WTC11 (cell line): Measurements from ENCODE around the gene CCL2. TPM values are rescaled to one million over a fixed set of nuclear protein-coding genes. Genes with fewer than 3 reads are reported as not detected.
"Not testable (repeated sequence)": the region's sequence is repeated elsewhere in the genome, so short reads cannot be mapped to it uniquely, and the experiment has no call there.

Experiments
- ATAC-seq: fragments of 200-7000 bp; cut with Tn5 transposase; 2 replicates; pipeline ENCODE4 v1.10.0; 2021; ENCODE audit warnings: mild to moderate bottlenecking, moderate library complexity
- CTCF ChIA-PET: fragments of 300-600 bp; sonication (Branson Sonifier 250); formaldehyde crosslinking; loops from one replicate; lab custom pipeline; 2021; ENCODE audit warnings: antibody characterized with exemption; lab: Charles Lee
- POLR2A ChIA-PET: fragments of 350-600 bp; sonication (Branson Sonifier 250); formaldehyde crosslinking; loops from one replicate; lab custom pipeline; 2021; ENCODE audit warnings: antibody characterized with exemption; lab: Charles Lee
- DNase-seq: peaks from one replicate; pipeline ENCODE4 v3.0.0; 2021; ENCODE audit warnings: low spot score
- H3K27ac Mint-ChIP-seq: 2 replicates; pipeline ENCODE4 v1.8.0; 2021; ENCODE audit warnings: mixed read lengths
- H3K27me3 Mint-ChIP-seq: 2 replicates; pipeline ENCODE4 v1.8.0; 2021; ENCODE audit warnings: low read depth, mild to moderate bottlenecking, moderate library complexity, mixed read lengths
- H3K36me3 Mint-ChIP-seq: 2 replicates; pipeline ENCODE4 v1.8.0; 2021; ENCODE audit warnings: mixed read lengths
- H3K4me1 Mint-ChIP-seq: 2 replicates; pipeline ENCODE4 v1.8.0; 2022; ENCODE audit warnings: mixed read lengths
- H3K4me3 Mint-ChIP-seq: 2 replicates; pipeline ENCODE4 v1.8.0; 2021; ENCODE audit warnings: mild to moderate bottlenecking, moderate library complexity, mixed read lengths
- H3K9me3 Mint-ChIP-seq: 2 replicates; pipeline ENCODE4 v1.8.0; 2021; ENCODE audit warnings: mixed read lengths
- CREM ChIP-seq: sonication (generic); formaldehyde crosslinking; IDR thresholded peaks from 2 replicates; pipeline ENCODE4 v1.8.1; 2022; ENCODE audit warnings: mild to moderate bottlenecking, missing genetic modification reagents, moderate library complexity
- ELF4 ChIP-seq: sonication (generic); formaldehyde crosslinking; IDR thresholded peaks from 2 replicates; pipeline ENCODE4 v1.8.1; 2022; ENCODE audit warnings: low read depth, mild to moderate bottlenecking, moderate library complexity, missing genetic modification reagents
- GTF2I ChIP-seq: fragments of 250-450 bp; sonication (Bioruptor Pico); conservative IDR thresholded peaks from 2 replicates; pipeline ENCODE4 v1.4.0; 2021; ENCODE audit warnings: mild to moderate bottlenecking
- NFE2L1 ChIP-seq: sonication (generic); formaldehyde crosslinking; IDR thresholded peaks from 2 replicates; pipeline ENCODE4 v1.8.1; 2023; ENCODE audit warnings: missing genetic modification reagents
- OVOL2 ChIP-seq: fragments of 250-450 bp; sonication (Bioruptor Pico); IDR thresholded peaks from 2 replicates; pipeline ENCODE4 v1.9.0; 2021; ENCODE audit warnings: mild to moderate bottlenecking, borderline replicate concordance
- PRRX2 ChIP-seq: fragments of 250-450 bp; sonication (Bioruptor Pico); IDR thresholded peaks from 2 replicates; pipeline ENCODE4 v1.8.0; 2021; ENCODE audit warnings: mild to moderate bottlenecking
- RELA ChIP-seq: sonication (generic); formaldehyde crosslinking; IDR thresholded peaks from 2 replicates; pipeline ENCODE4 v1.8.1; 2022; ENCODE audit warnings: missing genetic modification reagents, mild to moderate bottlenecking, borderline replicate concordance
- SMAD3 ChIP-seq: sonication (generic); formaldehyde crosslinking; IDR thresholded peaks from 2 replicates; pipeline ENCODE4 v1.8.0; 2022; ENCODE audit warnings: missing genetic modification reagents, mild to moderate bottlenecking, borderline replicate concordance
- ZNF232 ChIP-seq: sonication (generic); formaldehyde crosslinking; IDR thresholded peaks from 2 replicates; pipeline ENCODE4 v1.8.0; 2022; ENCODE audit warnings: mild to moderate bottlenecking, missing genetic modification reagents
- ZNF263 ChIP-seq: sonication (generic); formaldehyde crosslinking; IDR thresholded peaks from 2 replicates; pipeline ENCODE4 v1.8.1; 2022; ENCODE audit warnings: low read depth, mild to moderate bottlenecking, moderate library complexity, missing genetic modification reagents
- ZNF317 ChIP-seq: sonication (generic); formaldehyde crosslinking; IDR thresholded peaks from 2 replicates; pipeline ENCODE4 v1.8.1; 2023; ENCODE audit warnings: low read depth, mild to moderate bottlenecking, moderate library complexity, missing genetic modification reagents, borderline replicate concordance
- ZNF396 ChIP-seq: fragments of 250-450 bp; sonication (Bioruptor Pico); IDR thresholded peaks from 2 replicates; pipeline ENCODE4 v1.8.0; 2021; ENCODE audit warnings: mild to moderate bottlenecking, moderate library complexity, borderline replicate concordance
- total RNA-seq: library from RNA; stranded (reverse); gene quantifications from 3 replicates; pipeline ENCODE4 v1.2.3, GENCODE V29; 2021
- TF ChIP-seq, protein P1 (sequence below): sonication (generic); formaldehyde crosslinking; IDR thresholded peaks from 2 replicates; pipeline ENCODE4 v1.8.1; 2022; ENCODE audit warnings: missing genetic modification reagents, borderline replicate concordance
- TF ChIP-seq, protein P2 (sequence below): sonication (generic); formaldehyde crosslinking; IDR thresholded peaks from 2 replicates; pipeline ENCODE4 v1.8.1; 2022; ENCODE audit warnings: mild to moderate bottlenecking, moderate library complexity, missing genetic modification reagents
- TF ChIP-seq, protein P3 (sequence below): sonication (generic); formaldehyde crosslinking; IDR thresholded peaks from 2 replicates; pipeline ENCODE4 v1.8.1; 2023; ENCODE audit warnings: mild to moderate bottlenecking, missing genetic modification reagents
- TF ChIP-seq, protein P4 (sequence below): fragments of 250-450 bp; sonication (Bioruptor Pico); IDR thresholded peaks from 2 replicates; pipeline ENCODE4 v2.1.2; 2022; ENCODE audit warnings: mild to moderate bottlenecking, moderate library complexity

Gene CCL2
- total RNA-seq, 1 experiment from 2014 or later = 5.3 TPM

DNA sequence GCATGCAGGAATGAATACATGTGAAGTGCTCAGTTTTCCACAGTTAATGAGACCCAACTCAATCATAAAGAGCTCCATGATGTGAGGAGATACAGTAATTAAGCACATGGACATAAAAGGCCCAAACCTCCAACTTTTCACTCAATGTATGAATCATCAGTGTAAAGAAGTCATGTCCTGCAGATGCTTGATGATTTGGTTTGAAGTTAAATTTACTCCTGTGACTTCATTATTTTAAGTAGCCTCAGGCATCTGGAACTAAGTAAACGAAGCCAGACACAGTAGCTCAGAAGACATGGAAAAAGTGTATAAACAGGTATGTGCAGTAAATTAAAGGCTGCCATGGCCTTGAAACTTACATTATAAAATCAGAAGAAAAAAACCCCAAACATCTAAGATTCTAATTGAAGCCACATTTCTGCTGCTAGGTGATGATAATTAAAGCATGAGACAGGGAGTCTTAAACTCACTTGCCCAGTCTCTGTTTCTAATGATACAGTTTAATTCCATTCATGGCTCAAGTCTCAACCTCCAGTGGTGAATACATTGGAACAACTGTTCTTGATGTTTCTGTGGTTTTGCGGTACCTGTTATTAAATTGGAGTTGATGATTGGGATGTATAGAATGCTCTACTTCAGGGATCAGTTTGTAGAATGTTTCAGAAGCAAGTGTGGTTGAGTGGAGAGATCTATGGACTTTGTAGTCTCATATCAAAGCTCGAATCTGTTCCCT lies 28.9 kb upstream of the CCL2 start:
- H3K36me3 Mint-ChIP-seq = peaks cover 17% of the 10 kb centered on the region
- no peak overlapping the region for H3K27ac Mint-ChIP-seq
- no peak overlapping the region for H3K4me3 Mint-ChIP-seq
- ATAC-seq (no peak), DNase-seq (no peak)
- ChIA-PET CTCF (interaction anchor here (0.6 kb wide), 1 partner anchor 75 kb away, joined by 3 read pairs; no protein-coding TSS in a partner anchor), POLR2A (interaction anchor here (0.7 kb wide), 1 partner anchor 15 kb away, joined by 4 read pairs; no protein-coding TSS in a partner anchor)
- peaks cover 33% of the 10 kb centered on the region for H3K9me3 Mint-ChIP-seq
- TF ChIP-seq, protein P1, sequence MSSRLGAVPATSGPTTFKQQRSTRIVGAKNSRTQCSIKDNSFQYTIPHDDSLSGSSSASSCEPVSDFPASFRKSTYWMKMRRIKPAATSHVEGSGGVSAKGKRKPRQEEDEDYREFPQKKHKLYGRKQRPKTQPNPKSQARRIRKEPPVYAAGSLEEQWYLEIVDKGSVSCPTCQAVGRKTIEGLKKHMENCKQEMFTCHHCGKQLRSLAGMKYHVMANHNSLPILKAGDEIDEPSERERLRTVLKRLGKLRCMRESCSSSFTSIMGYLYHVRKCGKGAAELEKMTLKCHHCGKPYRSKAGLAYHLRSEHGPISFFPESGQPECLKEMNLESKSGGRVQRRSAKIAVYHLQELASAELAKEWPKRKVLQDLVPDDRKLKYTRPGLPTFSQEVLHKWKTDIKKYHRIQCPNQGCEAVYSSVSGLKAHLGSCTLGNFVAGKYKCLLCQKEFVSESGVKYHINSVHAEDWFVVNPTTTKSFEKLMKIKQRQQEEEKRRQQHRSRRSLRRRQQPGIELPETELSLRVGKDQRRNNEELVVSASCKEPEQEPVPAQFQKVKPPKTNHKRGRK (CRISPR knock-in tag) = no peak
- TF ChIP-seq ZNF232 (no peak), ELF4 (CRISPR knock-in tag) (no peak), NFE2L1 (CRISPR knock-in tag) (no peak), ZNF396 (CRISPR knock-in tag) (no peak), ZNF263 (CRISPR knock-in tag) (no peak), GTF2I (CRISPR knock-in tag) (no peak), PRRX2 (no peak)
- TF ChIP-seq, protein P2, sequence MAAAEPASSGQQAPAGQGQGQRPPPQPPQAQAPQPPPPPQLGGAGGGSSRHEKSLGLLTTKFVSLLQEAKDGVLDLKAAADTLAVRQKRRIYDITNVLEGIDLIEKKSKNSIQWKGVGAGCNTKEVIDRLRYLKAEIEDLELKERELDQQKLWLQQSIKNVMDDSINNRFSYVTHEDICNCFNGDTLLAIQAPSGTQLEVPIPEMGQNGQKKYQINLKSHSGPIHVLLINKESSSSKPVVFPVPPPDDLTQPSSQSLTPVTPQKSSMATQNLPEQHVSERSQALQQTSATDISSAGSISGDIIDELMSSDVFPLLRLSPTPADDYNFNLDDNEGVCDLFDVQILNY (CRISPR knock-in tag) = no peak
- H3K27me3 Mint-ChIP-seq = peaks cover 15% of the 10 kb centered on the region
- H3K4me1 Mint-ChIP-seq = peaks cover 8% of the 10 kb centered on the region

DNA sequence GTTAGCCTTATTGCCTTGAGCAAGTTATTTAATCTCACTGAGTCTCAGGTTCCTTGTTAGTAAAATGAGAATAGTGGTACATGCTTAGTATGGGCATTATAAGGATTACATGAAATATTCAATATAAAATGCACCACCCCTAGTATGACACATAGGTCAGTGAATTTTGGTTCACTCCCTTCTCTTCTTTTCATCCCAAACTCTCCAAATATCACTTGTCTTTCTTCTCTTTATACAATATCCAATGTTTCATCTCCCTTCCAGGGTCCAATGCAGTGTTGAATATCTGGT lies 28.4 kb upstream of the CCL2 start:
- DNase-seq (no peak), ATAC-seq (no peak)
- ChIA-PET POLR2A (interaction anchor here (0.7 kb wide), 1 partner anchor 14 kb away, joined by 4 read pairs; no protein-coding TSS in a partner anchor), CTCF (interaction anchor here (0.6 kb wide), 1 partner anchor 76 kb away, joined by 3 read pairs; no protein-coding TSS in a partner anchor)
- Mint-ChIP-seq H3K4me1 (peaks cover 8% of the 10 kb centered on the region), H3K36me3 (peaks cover 19% of the 10 kb centered on the region), H3K9me3 (peaks cover 36% of the 10 kb centered on the region), H3K27ac (no peak overlapping the region), H3K27me3 (peaks cover 12% of the 10 kb centered on the region), H3K4me3 (no peak overlapping the region)
- TF ChIP-seq, protein P3, sequence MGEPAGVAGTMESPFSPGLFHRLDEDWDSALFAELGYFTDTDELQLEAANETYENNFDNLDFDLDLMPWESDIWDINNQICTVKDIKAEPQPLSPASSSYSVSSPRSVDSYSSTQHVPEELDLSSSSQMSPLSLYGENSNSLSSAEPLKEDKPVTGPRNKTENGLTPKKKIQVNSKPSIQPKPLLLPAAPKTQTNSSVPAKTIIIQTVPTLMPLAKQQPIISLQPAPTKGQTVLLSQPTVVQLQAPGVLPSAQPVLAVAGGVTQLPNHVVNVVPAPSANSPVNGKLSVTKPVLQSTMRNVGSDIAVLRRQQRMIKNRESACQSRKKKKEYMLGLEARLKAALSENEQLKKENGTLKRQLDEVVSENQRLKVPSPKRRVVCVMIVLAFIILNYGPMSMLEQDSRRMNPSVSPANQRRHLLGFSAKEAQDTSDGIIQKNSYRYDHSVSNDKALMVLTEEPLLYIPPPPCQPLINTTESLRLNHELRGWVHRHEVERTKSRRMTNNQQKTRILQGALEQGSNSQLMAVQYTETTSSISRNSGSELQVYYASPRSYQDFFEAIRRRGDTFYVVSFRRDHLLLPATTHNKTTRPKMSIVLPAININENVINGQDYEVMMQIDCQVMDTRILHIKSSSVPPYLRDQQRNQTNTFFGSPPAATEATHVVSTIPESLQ = no peak
- TF ChIP-seq OVOL2 (CRISPR knock-in tag) (no peak), ZNF317 (CRISPR knock-in tag) (no peak), ZNF396 (CRISPR knock-in tag) (no peak), SMAD3 (CRISPR knock-in tag) (no peak), RELA (CRISPR knock-in tag) (no peak), CREM (no peak)
- TF ChIP-seq, protein P4, sequence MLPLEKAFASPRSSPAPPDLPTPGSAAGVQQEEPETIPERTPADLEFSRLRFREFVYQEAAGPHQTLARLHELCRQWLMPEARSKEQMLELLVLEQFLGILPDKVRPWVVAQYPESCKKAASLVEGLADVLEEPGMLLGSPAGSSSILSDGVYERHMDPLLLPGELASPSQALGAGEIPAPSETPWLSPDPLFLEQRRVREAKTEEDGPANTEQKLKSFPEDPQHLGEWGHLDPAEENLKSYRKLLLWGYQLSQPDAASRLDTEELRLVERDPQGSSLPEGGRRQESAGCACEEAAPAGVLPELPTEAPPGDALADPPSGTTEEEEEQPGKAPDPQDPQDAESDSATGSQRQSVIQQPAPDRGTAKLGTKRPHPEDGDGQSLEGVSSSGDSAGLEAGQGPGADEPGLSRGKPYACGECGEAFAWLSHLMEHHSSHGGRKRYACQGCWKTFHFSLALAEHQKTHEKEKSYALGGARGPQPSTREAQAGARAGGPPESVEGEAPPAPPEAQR (CRISPR knock-in tag) = no peak

DNA sequence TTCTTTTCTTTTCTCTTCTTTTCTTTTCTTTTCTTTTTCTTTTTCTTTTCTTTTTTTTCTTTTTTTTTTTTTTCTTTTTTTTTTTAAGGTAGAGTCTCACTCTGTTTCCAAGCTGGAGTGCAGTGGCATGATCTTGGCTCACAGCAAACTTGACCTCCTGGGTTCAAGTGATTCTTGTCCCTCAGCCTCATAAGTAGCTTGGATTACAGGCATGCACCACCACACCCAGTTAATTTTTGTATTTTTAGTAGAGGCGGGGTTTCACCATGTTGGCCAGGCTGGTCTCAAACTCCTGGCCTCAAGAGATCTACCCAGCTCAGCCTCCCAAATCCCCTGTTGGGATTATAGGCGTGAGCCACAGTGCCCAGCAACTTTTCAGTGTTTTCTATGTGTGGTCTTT lies 27.8 kb upstream of the CCL2 start:
- ChIA-PET POLR2A (interaction anchor here (0.7 kb wide), 1 partner anchor 13 kb away, joined by 4 read pairs; no protein-coding TSS in a partner anchor), CTCF (interaction anchor here (0.6 to 0.7 kb wide), 2 partner anchors 9 to 708 kb away, joined by 3 to 6 read pairs; no protein-coding TSS in a partner anchor)
- H3K36me3 Mint-ChIP-seq = peaks cover 19% of the 10 kb centered on the region
- H3K4me3 Mint-ChIP-seq, DNase-seq, H3K27ac Mint-ChIP-seq, H3K4me1 Mint-ChIP-seq, ATAC-seq, H3K27me3 Mint-ChIP-seq: not testable (repeated sequence)
- H3K9me3 Mint-ChIP-seq = peaks cover 36% of the 10 kb centered on the region
